Stimulated activated naive B cell treated with anti-CD40 and anti-IgM and Interleukin-4, amounts not matched to agents 10 μg/mL and 1 μg/mL and 100 μg/mL, for 72 hours (primary cell): ENCODE measurements around the gene CAPSL.

ENCODE experiments used
- ATAC-seq, 2 donors: fragments of 150-1000 bp; cut with Tn5 transposase; replicated peaks; 2 replicates each; pipeline ENCODE4 v1.10.0; 2021; ENCODE audit warnings: moderate library complexity in 1 of 2
- DNase-seq: peaks from one replicate; pipeline ENCODE4 v3.0.0; 2021
- H3K27ac Mint-ChIP-seq: one replicate; pipeline ENCODE4 v1.8.0; 2022; ENCODE audit warnings: mild to moderate bottlenecking, mixed read lengths
- H3K27me3 Mint-ChIP-seq, 2 donors: one replicate each; pipeline ENCODE4 v1.8.0; 2022; ENCODE audit warnings: mixed read lengths in 2 of 2
- H3K36me3 Mint-ChIP-seq, 2 donors: one replicate each; pipeline ENCODE4 v1.8.0; 2022; ENCODE audit warnings: mixed read lengths in 2 of 2, mild to moderate bottlenecking in 1 of 2
- H3K4me1 Mint-ChIP-seq, 2 donors: one replicate each; pipeline ENCODE4 v1.8.0; 2022; ENCODE audit warnings: mixed read lengths in 2 of 2, mild to moderate bottlenecking in 1 of 2
- H3K4me3 Mint-ChIP-seq, 2 donors: one replicate each; pipeline ENCODE4 v1.8.0; 2022; ENCODE audit warnings: mild to moderate bottlenecking in 2 of 2, mixed read lengths in 2 of 2, moderate library complexity in 1 of 2
- H3K9me3 Mint-ChIP-seq, 2 donors: one replicate each; pipeline ENCODE4 v1.8.0; 2022; ENCODE audit warnings: mixed read lengths in 2 of 2, mild to moderate bottlenecking in 1 of 2

The CAPSL gene

GRCh38 chr5:35855187-35855586, 83.2 kb downstream of the CAPSL start:
- H3K4me3 Mint-ChIP-seq = no peak overlapping the region
- no peaks in the 10 kb centered on the region for H3K36me3 Mint-ChIP-seq
- no peaks in the 10 kb centered on the region for H3K27me3 Mint-ChIP-seq
- ATAC-seq (no peak), DNase-seq (no peak)
- H3K27ac Mint-ChIP-seq = no peak overlapping the region
- peaks cover 0 to 3% of the 10 kb centered on the region in 2 donors for H3K9me3 Mint-ChIP-seq
- H3K4me1 Mint-ChIP-seq = peaks cover 22 to 76% of the 10 kb centered on the region in 2 donors
